T-helper 1 cell (primary cell): Measurements from ENCODE around the gene TSPAN5.

Experiments used
- DNase-seq, 5 donors: peaks; one replicate each; pipeline ENCODE4 v3.0.0-alpha.2; 2012 to 2020

TSPAN5 gene

DNA sequence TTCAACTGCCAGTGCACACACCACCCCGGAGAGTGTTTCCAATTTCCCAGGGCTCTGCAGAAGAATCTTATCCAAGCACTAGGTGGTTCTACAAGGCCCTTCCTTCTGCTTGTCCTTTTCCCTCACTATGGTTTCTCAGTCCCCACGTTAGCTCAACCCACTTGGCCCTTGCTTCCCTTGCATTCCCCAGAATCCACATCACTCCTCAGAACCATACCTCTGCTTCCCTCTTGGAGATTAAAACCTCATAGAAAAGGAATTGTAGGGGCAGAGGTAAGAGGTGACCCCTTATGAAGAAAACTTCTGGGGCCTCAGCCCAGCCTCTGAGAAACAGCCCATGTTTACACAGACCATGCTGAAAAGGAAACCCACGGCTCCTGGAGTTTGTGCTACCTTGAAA, 42.4 kb downstream of the TSPAN5 start:
- DNase-seq, result no peak

DNA sequence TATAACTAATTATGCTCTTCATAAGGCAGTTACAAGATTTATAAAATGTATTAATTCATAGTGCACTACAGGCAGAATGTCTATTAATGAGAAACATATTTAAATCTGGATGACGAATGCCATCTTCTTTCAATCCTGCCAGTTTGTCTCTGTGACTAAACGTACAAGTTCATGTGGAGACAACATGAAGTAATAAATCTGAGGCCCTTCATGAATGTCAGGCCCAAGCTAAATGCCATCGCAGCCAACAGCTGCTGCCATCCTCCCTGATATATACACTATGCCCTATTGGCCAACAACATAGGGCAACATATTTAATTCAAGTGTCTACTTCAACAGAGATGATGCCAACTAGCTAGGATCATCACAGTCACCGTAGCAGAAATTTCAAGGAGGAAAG, 43.7 kb downstream of the TSPAN5 start:
- no peak for DNase-seq

DNA sequence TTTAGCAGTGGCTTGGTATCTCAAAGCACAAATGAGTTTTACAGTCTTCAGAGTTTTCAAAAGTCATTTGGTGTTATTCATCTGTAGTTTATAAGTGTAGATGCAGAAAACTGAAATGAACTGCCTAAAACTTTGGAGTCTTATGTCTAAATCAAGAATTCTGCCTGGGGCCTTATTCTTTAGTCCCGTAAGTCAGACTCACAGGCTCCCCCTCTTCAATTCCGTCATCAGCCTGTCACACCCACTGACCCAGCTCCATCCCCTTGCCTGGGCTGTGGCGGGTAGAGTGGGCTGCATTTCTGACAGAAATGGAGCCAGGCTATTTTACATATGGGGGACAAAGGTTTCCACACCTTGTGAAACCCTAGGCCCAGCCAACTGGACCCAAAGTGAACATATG, 44.3 kb downstream of the TSPAN5 start:
- no peak for DNase-seq

DNA sequence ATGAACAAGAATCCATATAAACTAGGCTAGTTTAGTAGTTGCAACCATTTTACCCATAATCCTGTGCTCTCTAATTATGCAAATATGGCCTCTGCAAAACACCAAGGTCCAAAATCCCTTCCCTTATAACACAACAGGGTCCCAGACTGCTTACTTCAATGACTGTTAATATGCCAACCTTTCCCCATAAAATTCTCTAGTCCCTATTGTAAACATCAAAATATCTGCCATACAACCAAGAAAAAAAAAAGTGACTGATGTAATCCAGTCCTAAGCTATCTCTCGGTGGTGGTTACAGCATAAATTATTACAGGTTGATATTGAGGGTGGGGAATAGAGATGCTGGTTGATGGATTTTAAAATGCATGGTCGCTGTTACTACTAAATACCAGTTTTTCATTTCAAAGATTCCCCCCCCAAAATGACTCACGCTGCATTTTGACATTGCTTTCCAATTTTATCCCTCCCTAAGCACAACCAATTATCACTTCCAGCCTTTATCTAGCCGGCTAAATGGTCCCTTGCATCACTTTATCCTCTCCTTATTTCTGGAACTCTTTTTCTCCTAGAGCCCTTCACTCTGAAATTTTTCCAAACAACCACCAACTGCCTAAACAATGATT, 44.8 kb downstream of the TSPAN5 start:
- DNase-seq, result no peak

DNA sequence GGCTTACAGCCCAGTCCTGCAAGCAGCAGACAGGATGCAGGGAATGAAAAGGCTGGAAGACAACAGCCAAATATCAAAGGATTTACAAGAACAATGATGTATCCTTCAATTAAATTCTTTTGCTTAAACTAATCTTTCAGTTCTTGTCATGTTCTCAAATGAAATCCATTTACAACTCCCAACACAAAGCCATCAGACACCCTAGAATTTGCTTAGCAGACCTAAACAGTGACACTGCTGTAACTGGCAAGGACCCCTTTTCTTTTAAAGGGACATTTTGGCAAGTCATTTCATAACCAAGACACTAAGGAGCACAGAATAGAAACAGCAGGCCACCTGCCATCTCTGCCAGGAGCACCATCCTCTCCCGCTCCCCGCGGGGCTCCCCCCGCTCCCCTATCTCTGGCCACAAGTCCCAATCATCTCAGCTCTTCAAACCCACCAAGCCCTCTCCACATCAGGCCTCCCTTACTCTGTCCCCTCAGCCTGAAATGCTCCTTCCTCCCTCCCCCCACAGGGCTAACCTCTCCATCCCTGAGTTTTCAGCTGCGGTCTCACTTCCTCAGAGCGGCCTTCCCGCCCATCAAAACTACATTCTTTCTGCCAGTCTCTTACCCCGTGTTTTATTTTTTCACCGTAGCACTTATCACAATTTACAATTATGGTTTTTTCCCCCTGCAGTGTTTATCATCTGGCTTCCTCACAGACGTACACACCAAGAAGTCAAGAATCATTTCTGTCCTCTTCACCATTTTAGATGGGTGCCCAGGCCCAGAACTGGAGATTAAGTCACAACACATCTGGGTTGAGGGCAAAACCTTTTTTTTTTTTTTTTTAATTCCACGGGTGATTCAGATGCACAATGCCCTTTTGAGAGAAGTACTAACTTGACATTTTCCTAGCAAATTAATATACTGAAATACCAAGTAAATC, 45.8 kb downstream of the TSPAN5 start:
- DNase-seq, result no peak

DNA sequence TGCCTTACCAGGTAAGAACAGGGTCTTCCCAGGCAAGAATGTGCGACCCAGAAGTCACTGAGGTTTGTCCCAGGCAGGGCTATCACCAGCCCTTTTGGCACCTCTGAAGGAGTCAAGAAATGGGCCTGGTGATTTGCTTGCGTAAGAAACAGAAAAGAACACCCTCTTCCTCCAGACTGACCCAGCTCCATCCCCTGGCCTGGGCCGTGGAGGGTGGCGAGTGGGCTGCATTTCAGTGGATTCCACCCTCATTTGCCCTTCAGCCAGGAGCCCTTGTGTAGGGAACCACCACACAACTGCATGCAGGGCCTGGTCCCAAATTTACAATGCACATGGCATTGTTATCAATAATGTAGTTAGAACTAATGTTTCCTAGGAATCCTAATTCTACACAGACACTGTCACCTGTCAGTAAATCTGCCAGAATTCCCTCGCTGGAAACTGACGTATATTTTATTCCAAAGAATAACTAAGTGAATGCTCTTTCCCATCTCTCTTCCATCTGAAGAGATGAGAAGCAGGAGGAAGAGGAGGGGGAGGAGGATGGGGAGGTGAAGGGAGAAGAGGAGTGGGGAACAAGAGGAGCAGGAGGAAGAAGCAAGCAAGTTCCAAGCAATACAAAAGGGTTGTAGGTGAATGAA, 46.6 kb downstream of the TSPAN5 start:
- no peak for DNase-seq

DNA sequence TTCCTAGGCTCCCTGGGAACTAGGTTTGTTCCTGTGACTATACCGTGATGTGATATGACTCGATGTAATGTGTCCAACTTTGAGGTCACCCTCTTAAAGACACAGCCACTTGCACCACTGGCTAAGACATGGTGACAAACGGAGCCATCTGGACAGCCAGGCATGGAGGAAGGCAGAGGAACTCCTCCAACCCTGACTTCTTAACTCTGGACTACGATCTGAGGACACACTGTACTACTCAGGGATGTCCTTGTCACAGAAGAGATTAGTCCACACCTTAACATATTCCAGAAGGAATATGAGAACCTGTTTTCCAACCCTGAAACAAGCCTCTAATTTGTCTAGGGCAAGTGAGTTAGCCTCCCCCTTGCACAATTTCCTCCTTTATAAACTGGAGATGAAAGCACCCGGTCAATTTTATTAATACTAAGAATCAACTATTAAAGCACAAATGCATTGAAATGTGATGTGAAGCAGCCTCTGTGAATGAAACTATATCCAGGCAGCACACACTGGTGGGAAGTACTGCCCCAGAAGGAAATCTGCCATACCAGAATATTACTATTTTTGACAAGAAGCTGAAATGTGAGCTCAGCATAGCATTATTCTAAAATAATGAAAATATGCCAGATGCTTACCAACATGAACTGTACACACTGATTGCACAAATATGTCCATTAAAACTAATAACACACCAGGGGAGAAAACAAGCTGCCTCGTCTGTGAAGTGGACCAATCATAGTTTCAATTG, 47.3 kb downstream of the TSPAN5 start:
- no peak for DNase-seq

DNA sequence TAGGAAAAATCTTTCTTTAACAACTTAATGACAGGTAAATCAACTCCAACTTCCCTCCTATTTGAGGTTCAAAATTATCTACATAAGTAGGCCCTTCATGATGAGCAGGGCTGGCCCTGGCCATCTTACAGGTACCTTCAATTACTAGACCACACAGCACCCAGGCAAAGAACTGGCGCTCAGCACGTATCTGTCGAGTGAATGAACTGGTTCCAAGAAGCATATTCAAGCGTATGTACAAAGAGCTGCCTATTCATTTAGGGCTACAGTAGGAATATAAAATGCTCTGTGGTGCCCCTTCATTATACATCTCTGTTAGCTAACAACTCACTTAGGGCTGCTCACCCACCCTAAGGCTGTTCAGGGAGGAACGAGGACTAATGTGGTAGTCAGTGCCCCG, 48.0 kb downstream of the TSPAN5 start:
- DNase-seq, result no peak

DNA sequence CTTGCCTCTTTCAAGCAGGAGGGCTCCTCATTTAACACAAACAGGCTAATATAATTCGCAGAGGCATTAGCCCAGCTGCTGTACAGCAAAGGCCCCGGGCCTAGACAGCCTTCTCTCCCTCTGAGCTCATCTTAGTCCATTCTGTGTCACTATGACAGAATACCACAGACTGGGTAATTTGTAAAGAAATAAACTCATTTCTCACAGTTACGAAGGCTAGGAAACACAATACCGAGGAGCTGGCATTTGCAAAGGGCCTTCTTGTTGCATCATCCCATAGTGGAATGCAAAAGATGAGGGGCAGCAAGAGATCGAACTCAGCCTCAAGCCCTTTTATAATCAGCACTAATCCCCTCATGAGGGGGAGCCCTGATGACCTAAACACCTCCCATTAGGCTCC, 48.5 kb downstream of the TSPAN5 start:
- DNase-seq, result no peak

DNA sequence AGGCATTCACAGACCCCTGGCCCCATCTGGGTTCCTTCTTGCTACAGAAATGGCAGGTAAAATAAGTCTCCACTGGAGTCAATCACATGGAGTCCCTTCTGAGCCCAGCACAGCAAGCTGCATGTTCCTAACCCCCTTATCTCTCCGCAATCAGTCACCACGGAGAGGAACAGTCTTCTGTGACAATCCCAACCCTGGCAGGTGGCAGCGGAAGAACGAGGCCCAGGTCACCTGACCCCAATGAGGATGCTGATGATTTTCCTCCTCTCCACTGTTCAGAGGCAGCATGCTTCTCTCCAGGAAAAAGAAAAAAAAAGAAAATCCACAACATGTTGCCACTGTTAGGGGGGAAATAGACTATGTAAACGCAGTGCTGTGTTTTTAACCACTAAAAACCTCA, 50.1 kb downstream of the TSPAN5 start:
- DNase-seq, result no peak

DNA sequence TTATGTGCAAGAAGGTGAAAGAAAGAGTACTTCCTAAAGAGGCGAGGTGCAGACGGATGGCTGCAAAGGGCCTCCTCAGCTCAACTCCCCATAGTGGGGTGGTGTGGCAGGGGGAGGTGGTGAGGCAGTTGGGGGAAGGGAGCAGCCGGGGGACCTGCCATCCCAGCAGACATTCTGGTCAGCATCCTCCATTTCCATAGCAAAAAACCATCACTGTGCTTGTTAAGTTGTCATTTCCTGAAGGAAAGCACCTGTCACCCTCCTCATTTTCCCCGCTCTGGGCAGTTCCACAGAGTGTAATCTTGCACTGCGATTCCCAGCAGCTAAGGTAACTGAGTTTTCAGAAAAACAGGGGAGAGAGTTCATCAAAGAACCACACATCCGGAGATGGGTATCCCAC, 51.5 kb downstream of the TSPAN5 start:
- DNase-seq, result no peak

DNA sequence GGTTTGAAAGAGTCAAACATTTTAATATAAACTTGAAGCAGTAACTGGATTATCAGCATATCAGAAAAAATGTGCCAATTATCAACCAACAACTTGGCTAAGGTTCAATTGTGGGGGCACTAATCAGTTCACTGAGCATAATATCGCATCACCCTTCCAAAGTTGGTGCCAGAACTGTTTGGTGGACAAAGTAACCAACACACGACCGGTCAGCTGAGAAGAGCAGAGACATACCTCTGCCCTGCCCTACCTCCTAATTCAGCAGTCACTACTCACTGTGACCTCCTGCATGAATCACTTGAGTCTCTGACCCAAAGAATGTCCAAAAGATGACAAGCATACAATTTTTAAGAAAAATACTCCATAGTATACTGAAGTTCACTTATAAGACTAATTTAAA, 53.2 kb downstream of the TSPAN5 start:
- no peak for DNase-seq

DNA sequence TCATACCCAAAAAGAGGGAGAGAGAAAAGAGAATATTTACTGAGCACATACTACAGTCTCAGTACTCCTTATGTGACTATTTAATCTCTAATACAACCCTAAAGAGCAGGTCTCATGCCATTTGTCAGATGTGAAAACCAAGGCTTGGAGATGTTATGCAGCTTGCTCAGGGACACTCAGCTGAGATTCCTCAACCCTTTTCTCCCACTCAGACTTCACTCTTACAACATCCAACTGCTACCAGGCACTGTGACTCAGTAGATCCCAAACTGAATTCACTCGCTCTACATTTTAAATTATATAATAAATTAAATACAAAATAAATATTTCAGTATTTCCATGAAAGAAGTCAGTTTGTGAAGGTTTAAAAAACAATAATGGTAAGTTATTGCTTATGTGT, 53.7 kb downstream of the TSPAN5 start:
- DNase-seq, result no peak

DNA sequence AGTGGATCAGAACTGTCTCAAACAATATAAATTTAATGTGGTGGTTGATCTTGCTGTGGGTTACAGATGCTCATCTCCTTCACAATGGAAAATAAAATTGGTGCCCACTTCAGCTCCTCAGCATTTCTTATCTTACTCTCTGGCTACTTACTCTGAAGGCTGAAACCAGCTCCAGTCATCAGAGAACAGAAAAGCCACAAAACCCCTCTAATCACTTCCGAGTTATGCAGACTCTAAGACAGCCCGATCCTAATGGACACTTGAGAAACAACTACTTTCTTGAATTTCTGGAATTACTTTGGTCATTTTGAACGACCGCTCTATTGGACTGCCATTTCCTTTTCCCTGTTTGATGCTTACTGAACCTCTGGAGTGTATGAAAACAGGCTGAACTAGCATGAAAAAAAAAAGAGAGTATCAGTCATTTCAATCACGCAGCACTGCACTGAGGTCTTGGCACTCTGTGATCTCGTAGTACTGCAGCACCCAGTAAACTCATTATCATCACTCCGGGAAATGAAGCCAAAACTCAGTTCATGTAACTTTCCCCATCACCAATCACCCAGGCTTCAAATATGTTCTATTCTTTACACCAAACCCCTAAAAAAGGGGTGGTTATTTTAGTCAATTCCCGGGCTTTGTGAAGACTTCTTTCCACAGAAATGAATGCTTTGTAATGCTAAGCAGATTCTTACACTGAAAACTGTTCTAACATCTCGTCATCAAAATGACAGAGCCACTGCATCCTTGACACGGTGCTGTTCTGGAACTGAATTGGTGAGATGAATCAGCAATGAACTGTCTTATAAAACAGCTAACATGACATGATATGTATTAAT, 54.5 kb downstream of the TSPAN5 start:
- peak in 1 of 5 donors; percentile 56 for DNase-seq

DNA sequence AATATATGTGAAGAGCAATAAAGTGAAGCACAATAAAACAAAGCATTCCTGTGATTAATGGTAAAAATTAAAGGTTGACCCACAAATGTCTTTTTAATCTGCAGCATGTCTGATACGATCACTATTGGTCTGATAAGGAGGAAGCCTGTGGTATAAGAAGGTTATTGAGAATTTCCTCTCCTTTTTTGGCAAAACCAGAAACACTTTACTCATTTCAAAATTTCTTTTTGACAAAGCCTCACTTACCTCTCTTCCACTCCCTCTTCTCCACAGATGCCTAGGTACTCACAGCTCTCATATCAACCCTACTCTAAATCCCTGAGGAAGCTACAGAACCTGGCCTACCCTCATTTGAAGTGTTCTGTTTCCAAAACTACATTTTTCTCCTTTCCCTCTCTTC, 56.1 kb downstream of the TSPAN5 start:
- DNase-seq, result peak in 1 of 5 donors; percentile 65

DNA sequence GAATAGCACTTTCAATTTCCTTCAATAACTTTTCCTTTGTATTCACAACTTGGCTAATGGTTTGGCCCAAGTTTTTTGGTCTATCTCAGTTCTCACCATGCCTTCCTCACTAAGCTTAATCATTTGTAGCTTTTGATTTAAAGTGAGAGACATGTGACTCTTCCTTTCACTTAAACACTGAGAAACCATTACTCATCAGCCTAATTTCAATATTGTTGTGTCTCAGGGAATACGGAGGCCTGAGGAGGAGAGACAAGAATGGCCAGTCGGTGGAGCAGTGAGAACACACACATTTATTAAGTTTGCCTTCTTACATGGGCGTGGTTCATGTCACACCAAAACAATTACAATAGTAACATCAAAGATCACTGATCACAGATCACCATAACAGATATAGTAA, 56.7 kb downstream of the TSPAN5 start:
- DNase-seq, result peak in 1 of 5 donors; percentile 62

DNA sequence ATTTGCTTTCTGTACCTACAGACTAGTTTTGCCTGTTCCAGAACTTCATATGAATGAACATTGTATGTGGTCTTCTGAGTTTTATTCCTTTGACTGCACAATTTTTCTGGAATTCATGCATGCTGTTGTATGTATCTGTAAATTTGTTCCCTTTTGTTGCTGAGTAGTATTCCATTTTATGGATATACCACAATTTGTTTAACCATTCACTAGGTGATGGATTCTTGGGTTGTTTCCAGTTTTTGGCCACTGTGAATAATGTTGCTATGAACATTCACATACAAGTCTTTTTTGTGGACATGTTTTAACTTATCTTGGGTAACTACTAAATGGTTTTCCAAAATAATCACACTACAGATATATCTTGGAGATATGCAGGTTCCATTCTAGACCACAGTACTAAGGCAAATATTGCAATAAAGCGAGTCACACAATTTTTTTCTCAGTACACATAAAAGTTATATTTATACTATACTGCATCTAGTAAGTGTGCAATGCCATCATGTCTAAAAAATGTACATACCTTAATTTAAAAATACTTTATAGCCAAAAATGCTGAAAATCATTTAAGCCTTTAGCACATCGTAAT, 58.7 kb downstream of the TSPAN5 start:
- no peak for DNase-seq

DNA sequence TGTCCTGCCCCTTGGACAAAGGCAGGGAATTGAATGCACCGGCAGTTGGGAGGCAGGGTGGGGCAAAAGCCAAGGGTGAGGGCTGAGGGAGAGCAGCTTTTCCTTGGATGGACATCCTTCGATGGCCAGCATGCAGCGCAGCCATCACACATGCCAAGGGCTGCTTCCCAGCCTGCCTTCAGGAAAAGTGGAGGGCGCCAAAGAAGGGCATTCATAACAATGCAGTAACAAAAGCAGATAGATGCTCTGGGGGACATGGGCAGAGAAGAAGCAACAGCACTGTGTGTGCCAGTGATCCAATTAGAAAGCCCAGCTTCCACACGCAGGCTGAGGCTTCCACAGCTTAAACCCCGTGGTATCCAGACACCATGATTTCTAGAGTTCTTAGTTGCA, 71.5 kb downstream of the TSPAN5 start:
- DNase-seq, result no peak

DNA sequence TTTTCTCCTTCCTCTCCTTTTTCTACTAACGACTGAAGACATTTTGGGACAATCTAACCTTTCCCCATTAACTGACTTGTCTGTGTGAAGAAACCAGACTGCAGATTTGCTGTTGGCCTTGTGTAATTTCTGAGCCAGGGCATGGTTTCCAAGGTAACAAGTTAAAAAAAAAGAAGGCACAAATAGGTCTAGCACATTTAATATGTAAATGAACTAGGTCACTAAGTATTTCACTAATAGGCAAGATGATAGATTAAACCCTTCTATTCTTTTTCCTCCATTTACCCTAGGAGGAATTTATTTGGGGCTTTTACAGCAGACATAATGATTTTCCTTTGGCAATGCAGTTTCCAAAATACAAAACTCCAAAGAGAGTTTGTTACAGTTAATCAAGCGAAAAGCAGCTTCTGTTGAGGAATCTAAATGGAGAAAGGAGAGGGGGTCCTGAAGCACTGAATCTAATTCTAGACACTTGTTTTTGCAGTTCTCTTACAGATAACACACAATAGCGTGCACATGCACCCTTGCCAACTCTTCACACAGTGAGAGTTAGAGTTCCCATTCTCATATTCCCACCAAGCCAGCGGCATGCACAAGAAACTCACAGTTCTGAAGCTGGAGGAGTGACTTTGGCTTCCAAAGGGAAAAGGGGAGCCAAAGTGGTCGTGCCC, 72.0 kb downstream of the TSPAN5 start:
- DNase-seq, result no peak

DNA sequence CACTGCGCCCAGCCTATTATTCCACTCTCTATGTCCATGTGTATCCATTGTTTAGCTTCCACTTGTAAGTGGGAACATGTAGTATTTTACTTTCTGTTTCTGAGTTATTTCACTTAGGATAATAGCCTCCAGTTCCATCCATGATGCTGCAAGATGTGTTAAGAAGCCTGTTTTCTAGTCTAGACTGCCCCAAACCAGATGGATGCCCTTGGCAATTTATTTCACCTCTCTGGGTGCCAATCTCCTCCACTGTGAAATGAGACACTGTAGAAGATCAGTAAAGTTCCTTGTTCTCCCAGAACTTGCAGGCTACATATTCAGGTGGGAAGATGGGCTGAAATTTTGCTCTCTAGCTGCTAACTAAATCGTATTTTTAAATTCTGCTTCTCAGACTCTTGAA, 72.8 kb downstream of the TSPAN5 start:
- no peak for DNase-seq

DNA sequence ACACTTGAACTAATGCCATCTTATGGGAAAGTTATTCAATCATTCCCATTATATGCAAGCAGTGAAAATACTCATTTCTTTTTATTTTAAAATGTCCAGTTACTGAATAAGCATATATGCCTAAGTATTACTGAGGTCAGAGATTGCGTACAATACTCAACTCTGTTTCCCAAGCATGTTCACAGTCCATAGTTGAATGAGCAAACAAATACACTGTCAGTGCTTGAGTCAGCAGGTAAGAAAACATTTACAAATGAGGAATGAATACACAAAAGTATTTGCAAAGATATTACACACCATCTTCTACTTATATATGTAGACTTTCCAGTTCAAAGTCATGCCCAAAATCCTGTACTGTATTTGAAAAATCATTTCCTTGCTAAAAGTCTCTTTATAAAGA, 74.1 kb downstream of the TSPAN5 start:
- DNase-seq, result no peak
